Measurements from ENCODE around the gene ANKRD44.

The ANKRD44 gene

GRCh38 chr2:197168705-197169104 lies 141.9 kb downstream of the ANKRD44 start:
- H3K4me3 ChIP-seq (ENCODE audit: low read length) = no peak overlapping the region
- peaks cover 13% of the 10 kb centered on the region for H3K79me2 ChIP-seq (ENCODE audit: control insufficient read depth, low read length)
- H3K4me2 ChIP-seq (ENCODE audit: low read length) = peak overlapping the region; percentile 36
- H3K9me3 ChIP-seq (ENCODE audit: control insufficient read depth, insufficient read depth, low read length) = no peaks in the 10 kb centered on the region
- H3K36me3 ChIP-seq (ENCODE audit: control insufficient read depth, low read length) = peaks cover 9% of the 10 kb centered on the region; the same call in 1 of the 2 replicates
- TF ChIP-seq EZH2phosphoT487 (IDR thresholded peaks at IDR 0.05; ENCODE audit: borderline replicate concordance, low read length) = no peak
- TF ChIP-seq CTCF (IDR thresholded peaks at IDR 0.05; ENCODE audit: low read depth, low read length, poor library complexity, severe bottlenecking) = peak; percentile 97
- H3K27ac ChIP-seq (ENCODE audit: low read depth, low read length) = peak overlapping the region; percentile 13; the same call in 1 of the 2 replicates
- no peaks in the 10 kb centered on the region for H3K27me3 ChIP-seq (ENCODE audit: control insufficient read depth, low read length)
- H4K20me1 ChIP-seq (ENCODE audit: control insufficient read depth, insufficient read depth, low read depth, low read length) = no peaks in the 10 kb centered on the region
- peaks cover 8% of the 10 kb centered on the region; the same call in 1 of the 2 replicates for H3F3A ChIP-seq (ENCODE audit: control insufficient read depth, insufficient read depth)
- H3K9me2 ChIP-seq (replicated peaks; ENCODE audit: control insufficient read depth, low read length) = no peaks in the 10 kb centered on the region
- peaks cover 58% of the 10 kb centered on the region for H3K4me1 ChIP-seq (ENCODE audit: control insufficient read depth, low read length)

GRCh38 chr2:197167608-197168314 lies 142.8 kb downstream of the ANKRD44 start:
- peaks cover 9% of the 10 kb centered on the region; the same call in 1 of the 2 replicates for H3K36me3 ChIP-seq (ENCODE audit: control insufficient read depth, low read length)
- H3K79me2 ChIP-seq (ENCODE audit: control insufficient read depth, low read length) = peaks cover 13% of the 10 kb centered on the region
- no peak overlapping the region for H3K4me3 ChIP-seq (ENCODE audit: low read length)
- H3K4me1 ChIP-seq (ENCODE audit: control insufficient read depth, low read length) = peaks cover 56% of the 10 kb centered on the region
- TF ChIP-seq CTCF (IDR thresholded peaks at IDR 0.05; ENCODE audit: low read depth, low read length, poor library complexity, severe bottlenecking) (no peak), EZH2phosphoT487 (IDR thresholded peaks at IDR 0.05; ENCODE audit: borderline replicate concordance, low read length) (no peak)
- peaks cover 8% of the 10 kb centered on the region; the same call in 1 of the 2 replicates for H3F3A ChIP-seq (ENCODE audit: control insufficient read depth, insufficient read depth)
- H3K9me2 ChIP-seq (replicated peaks; ENCODE audit: control insufficient read depth, low read length) = no peaks in the 10 kb centered on the region
- no peak overlapping the region for H3K4me2 ChIP-seq (ENCODE audit: low read length)
- no peaks in the 10 kb centered on the region for H4K20me1 ChIP-seq (ENCODE audit: control insufficient read depth, insufficient read depth, low read depth, low read length)
- no peak overlapping the region for H3K27ac ChIP-seq (ENCODE audit: low read depth, low read length)
- H3K9me3 ChIP-seq (ENCODE audit: control insufficient read depth, insufficient read depth, low read length) = no peaks in the 10 kb centered on the region
- H3K27me3 ChIP-seq (ENCODE audit: control insufficient read depth, low read length) = no peaks in the 10 kb centered on the region

- TF ChIP-seq EZH2phosphoT487 (IDR thresholded peaks at IDR 0.05; ENCODE audit: borderline replicate concordance, low read length) = no peak
- TF ChIP-seq CTCF (IDR thresholded peaks at IDR 0.05; ENCODE audit: low read depth, low read length, poor library complexity, severe bottlenecking) = no peak
- Histone ChIP-seq H3K4me3 (ENCODE audit: low read length) (no peak overlapping the region), H3K79me2 (ENCODE audit: control insufficient read depth, low read length) (peaks cover 30% of the 10 kb centered on the region)
These were observed 145.6 kb downstream of the ANKRD44 start for GRCh38 chr2:197165020-197165419.

More at GRCh38 chr2:197165020-197165419, 145.6 kb downstream of the ANKRD44 start:
- Histone ChIP-seq H3K4me1 (ENCODE audit: control insufficient read depth, low read length) (peaks cover 60% of the 10 kb centered on the region), H3K36me3 (ENCODE audit: control insufficient read depth, low read length) (peaks cover 14% of the 10 kb centered on the region), H4K20me1 (ENCODE audit: control insufficient read depth, insufficient read depth, low read depth, low read length) (no peaks in the 10 kb centered on the region), H3K4me2 (ENCODE audit: low read length) (no peak overlapping the region), H3K27ac (ENCODE audit: low read depth, low read length) (no peak overlapping the region), H3K9me3 (ENCODE audit: control insufficient read depth, insufficient read depth, low read length) (no peaks in the 10 kb centered on the region), H3K9me2 (replicated peaks; ENCODE audit: control insufficient read depth, low read length) (no peaks in the 10 kb centered on the region), H3K27me3 (ENCODE audit: control insufficient read depth, low read length) (no peaks in the 10 kb centered on the region), H3F3A (ENCODE audit: control insufficient read depth, insufficient read depth) (0 out of 2 replicates have a peak, but pooled peaks cover 9% of the 10 kb centered on the region)

Data from DOHH2 (cell line).